SHP77 (cell line): ENCODE measurements around the gene BLOC1S4.
A peak's percentile ranks its signal among the peaks of the same experiment; 100 is the strongest.
"Not testable (repeated sequence)": the region's sequence is repeated elsewhere in the genome, so short reads cannot be mapped to it uniquely, and the experiment has no call there.

Experiments used
- DNase-seq, 2 experiments: peaks; one replicate each; lab custom pipeline; 2025; lab: John Stamatoyannopoulos, UW

BLOC1S4 gene

GRCh38 chr4:6716018-6716911 is at the start of gene BLOC1S4:
Gene BLOC1S4, plus strand, starts transcription at chr4:6716174. Its CDS starts 36 bp downstream, at chr4:6716210.
- peak; percentile 22 to 65 for DNase-seq

- no peak for DNase-seq
These were observed 47.6 kb upstream of the BLOC1S4 start for GRCh38 chr4:6668391-6668790.

- DNase-seq = no peak
These were observed 44.3 kb upstream of the BLOC1S4 start for GRCh38 chr4:6671648-6672047.

- no peak for DNase-seq
These were observed 43.8 kb upstream of the BLOC1S4 start for GRCh38 chr4:6672131-6672530.

GRCh38 chr4:6672541-6673190 is 43.3 kb upstream of the BLOC1S4 start:
- DNase-seq = not testable (repeated sequence)

GRCh38 chr4:6673191-6673659 is 42.7 kb upstream of the BLOC1S4 start:
- DNase-seq = peak in 1 of 2 experiments; percentile 17

- DNase-seq = peak; percentile 70 to 80
These were observed 42.1 kb upstream of the BLOC1S4 start for GRCh38 chr4:6673660-6674499.

GRCh38 chr4:6674500-6675149 is 41.3 kb upstream of the BLOC1S4 start:
- DNase-seq = peak in 1 of 2 experiments; percentile 24

GRCh38 chr4:6676722-6677558 is 39.0 kb upstream of the BLOC1S4 start:
- DNase-seq = no peak

- no peak for DNase-seq
These were observed 35.5 kb upstream of the BLOC1S4 start for GRCh38 chr4:6680372-6681034.

GRCh38 chr4:6681191-6681590 is 34.8 kb upstream of the BLOC1S4 start:
- no peak for DNase-seq

- no peak for DNase-seq
These were observed 32.9 kb upstream of the BLOC1S4 start for GRCh38 chr4:6682862-6683590.

GRCh38 chr4:6684656-6685055 is 31.3 kb upstream of the BLOC1S4 start:
- DNase-seq = no peak

- no peak for DNase-seq
These were observed 29.7 kb upstream of the BLOC1S4 start for GRCh38 chr4:6686104-6686787.

GRCh38 chr4:6687947-6688878 is 27.8 kb upstream of the BLOC1S4 start:
- DNase-seq = peak in 1 of 2 experiments; percentile 60

GRCh38 chr4:6688879-6689505 is 27.0 kb upstream of the BLOC1S4 start:
- peak in 1 of 2 experiments; percentile 28 for DNase-seq

- DNase-seq = no peak
These were observed 26.4 kb upstream of the BLOC1S4 start for GRCh38 chr4:6689506-6689960.
